Measurements from ENCODE around the gene GPC3. TPM values are rescaled to one million over a fixed set of nuclear protein-coding genes. Genes with fewer than 3 reads are reported as not detected.

Gene GPC3
- total RNA-seq, 1 donor = not detected

DNA sequence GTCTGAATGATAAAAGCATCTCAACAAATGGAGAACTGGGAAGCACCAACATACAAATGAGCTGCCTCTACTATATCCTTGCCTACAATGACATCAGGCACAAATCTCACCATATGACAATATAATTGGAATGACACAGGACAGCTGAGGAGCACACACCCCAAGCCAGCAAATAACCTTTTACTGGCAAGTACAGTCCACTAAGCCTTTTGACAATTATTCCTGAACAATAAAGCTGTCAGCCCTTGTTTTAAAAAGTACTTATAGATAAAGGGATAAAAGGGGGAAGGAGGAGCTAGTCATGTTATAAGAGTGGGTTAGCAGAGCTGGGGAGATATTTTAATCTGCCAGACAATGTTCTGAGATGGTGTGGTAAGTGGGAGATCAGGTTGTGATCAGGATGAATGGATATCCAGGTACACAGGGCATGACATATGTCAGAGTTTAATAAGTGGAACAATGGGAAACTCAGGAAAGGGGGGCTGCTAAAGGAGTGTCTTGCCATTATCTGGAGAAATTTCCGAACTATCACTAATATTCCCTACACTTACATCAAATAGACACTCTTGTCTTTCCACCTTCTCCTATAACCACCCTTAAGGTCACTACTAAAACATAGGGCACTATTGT lies 127.6 kb downstream of the GPC3 start:
- DNase-seq (ENCODE audit: low read depth) = no peak
- no peak overlapping the region for H3K4me3 ChIP-seq (ENCODE audit: low read depth, low read length)
- TF ChIP-seq, protein P1, sequence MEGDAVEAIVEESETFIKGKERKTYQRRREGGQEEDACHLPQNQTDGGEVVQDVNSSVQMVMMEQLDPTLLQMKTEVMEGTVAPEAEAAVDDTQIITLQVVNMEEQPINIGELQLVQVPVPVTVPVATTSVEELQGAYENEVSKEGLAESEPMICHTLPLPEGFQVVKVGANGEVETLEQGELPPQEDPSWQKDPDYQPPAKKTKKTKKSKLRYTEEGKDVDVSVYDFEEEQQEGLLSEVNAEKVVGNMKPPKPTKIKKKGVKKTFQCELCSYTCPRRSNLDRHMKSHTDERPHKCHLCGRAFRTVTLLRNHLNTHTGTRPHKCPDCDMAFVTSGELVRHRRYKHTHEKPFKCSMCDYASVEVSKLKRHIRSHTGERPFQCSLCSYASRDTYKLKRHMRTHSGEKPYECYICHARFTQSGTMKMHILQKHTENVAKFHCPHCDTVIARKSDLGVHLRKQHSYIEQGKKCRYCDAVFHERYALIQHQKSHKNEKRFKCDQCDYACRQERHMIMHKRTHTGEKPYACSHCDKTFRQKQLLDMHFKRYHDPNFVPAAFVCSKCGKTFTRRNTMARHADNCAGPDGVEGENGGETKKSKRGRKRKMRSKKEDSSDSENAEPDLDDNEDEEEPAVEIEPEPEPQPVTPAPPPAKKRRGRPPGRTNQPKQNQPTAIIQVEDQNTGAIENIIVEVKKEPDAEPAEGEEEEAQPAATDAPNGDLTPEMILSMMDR (IDR thresholded peaks at IDR 0.05; ENCODE audit: insufficient read depth, low read depth, low read length) = no peak

DNA sequence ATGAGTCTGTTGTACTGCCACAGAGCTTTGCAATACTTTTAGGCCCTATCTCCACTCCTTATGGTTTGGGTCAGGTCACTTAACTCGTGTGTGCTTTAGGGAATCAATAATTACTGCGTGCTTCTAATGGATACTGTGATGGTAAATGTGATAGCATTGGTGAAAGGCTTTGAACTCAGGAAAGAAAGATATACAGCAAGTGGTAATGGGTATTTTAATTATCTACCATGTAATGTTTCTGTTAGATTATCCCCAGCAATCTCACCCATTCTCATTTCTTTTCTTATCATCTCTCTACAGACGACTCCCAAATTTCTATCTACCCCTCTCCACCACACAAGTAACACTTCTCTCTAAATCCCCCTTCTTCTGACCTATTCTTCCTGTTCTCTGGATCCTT lies 128.6 kb downstream of the GPC3 start:
- no peak overlapping the region for H3K4me3 ChIP-seq (ENCODE audit: low read depth, low read length)
- TF ChIP-seq, protein P1 (IDR thresholded peaks at IDR 0.05; ENCODE audit: insufficient read depth, low read depth, low read length) = no peak
- no peak for DNase-seq (ENCODE audit: low read depth)

DNA sequence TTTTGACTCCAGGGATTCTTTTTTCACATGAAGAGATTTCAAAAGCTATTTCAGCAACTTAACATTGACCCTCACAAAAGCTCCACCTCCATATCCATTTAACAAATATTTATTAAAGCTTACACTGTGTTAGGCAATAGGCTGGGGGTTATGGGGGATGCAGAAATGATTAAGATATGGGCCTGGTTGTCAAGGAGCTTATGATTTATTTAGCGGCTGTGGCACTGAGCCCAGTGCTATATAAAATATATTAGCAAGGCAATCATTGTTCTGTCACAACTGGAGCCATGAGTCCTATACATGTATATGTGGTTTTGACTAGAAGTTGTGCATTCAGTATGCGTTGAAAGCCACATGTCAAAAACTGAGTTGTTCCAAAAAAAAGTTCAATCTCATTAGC lies 131.1 kb downstream of the GPC3 start:
- no peak for DNase-seq (ENCODE audit: low read depth)
- H3K4me3 ChIP-seq (ENCODE audit: low read depth, low read length) = no peak overlapping the region
- TF ChIP-seq, protein P1 (IDR thresholded peaks at IDR 0.05; ENCODE audit: insufficient read depth, low read depth, low read length) = no peak

DNA sequence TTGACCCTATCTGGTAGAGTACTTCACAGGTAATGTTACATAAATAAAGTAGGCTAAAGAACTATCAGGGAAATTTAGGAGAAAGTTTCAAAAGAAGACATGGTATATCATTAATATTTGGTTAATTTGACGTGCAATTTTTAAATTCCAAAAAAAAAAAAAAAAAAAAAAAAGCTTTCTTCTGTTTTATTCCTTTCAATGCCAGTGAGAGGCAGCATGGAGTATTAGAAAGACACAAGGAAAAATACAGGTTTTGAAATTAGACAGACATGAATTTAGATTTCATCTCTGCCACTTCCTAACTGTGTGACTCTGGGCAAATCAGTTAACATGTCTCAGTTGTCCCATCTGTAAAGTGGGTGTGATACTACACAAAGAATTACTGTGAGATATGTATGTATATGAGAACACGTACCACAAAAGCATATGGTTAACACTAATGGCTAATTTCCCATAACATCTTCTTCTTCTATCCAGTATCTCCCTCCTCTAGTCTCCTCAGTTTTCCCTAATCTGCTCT lies 132.5 kb downstream of the GPC3 start:
- no peak for DNase-seq (ENCODE audit: low read depth)
- no peak overlapping the region for H3K4me3 ChIP-seq (ENCODE audit: low read depth, low read length)
- TF ChIP-seq, protein P1 (IDR thresholded peaks at IDR 0.05; ENCODE audit: insufficient read depth, low read depth, low read length) = no peak

DNA sequence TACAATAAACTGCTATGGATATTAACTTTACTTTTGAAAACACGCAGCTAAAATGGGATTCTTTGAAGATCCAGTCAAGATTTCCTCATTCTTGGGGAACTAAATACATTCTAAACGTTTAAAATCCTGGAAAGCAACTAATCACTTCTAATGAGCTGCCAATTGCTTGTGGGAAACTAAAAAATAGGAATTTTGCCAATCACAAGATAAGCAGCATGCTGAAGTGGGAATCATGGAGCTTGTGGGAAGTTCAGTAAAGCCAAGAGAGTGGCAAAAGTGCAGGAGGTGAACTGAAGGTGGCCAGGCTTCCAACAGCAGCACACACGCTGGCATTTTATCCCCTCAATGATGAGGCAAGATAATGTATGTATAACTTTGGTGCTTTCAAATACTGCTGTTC lies 133.0 kb downstream of the GPC3 start:
- H3K4me3 ChIP-seq (ENCODE audit: low read depth, low read length) = no peak overlapping the region
- DNase-seq (ENCODE audit: low read depth) = no peak
- TF ChIP-seq, protein P1 (IDR thresholded peaks at IDR 0.05; ENCODE audit: insufficient read depth, low read depth, low read length) = no peak

DNA sequence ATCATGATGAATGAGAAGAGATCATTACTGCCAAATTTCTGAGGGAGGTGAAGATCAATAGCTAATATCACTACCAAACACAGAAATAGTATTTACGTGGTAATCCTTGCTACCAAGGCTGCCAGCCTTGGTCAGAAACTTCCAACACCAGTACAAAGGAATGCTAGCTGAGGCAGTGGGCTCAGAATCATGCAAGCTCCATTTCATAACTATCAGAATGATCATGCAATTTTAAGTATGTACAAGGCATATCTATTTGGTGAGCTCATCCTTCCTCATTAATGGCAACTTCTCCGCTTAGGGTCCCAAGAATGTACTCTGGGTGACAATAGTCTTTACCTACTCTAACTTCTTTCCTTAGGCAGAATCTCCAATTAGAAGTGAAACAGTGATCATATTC lies 135.0 kb downstream of the GPC3 start:
- no peak for DNase-seq (ENCODE audit: low read depth)
- TF ChIP-seq, protein P1 (IDR thresholded peaks at IDR 0.05; ENCODE audit: insufficient read depth, low read depth, low read length) = no peak
- no peak overlapping the region for H3K4me3 ChIP-seq (ENCODE audit: low read depth, low read length)

DNA sequence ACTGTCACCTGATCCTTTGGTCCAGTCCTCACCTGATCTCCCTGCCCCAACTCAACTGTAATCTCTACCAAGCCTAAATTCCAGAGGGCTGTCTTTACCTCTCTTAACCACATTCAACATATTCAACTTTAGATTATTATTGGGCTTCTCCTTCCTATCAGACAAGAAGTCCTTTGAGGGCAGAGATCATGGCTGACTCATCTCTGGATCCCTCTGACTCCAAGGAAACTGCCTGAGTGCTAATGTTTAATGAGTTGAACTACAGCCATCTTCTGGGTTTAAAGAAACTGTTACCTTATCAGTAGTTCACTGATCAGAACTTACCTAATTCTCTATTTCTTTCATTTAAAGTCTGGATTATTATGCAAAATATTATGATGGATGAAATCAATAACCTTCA lies 135.7 kb downstream of the GPC3 start:
- peak; percentile 4 for DNase-seq (ENCODE audit: low read depth)
- no peak overlapping the region for H3K4me3 ChIP-seq (ENCODE audit: low read depth, low read length)
- TF ChIP-seq, protein P1 (IDR thresholded peaks at IDR 0.05; ENCODE audit: insufficient read depth, low read depth, low read length) = no peak
